CD14-positive monocyte (primary cell): ENCODE measurements around the gene SPSB2. TPM values are rescaled to one million over a fixed set of nuclear protein-coding genes. Genes with fewer than 3 reads are reported as not detected.
A peak's percentile ranks its signal among the peaks of the same experiment; 100 is the strongest.

ENCODE experiments used
- DNase-seq, 3 donors: peaks; one replicate each; pipeline ENCODE4 v3.0.0-alpha.2; 2011 to 2022
- H2AFZ ChIP-seq: 2 replicates; pipeline ENCODE4 v1.6.0; 2012; ENCODE audit warnings: mild to moderate bottlenecking, low read depth, low read length, inconsistent platforms; ENCODE audit not compliant: insufficient read depth, poor library complexity, severe bottlenecking
- H3K27ac ChIP-seq, 2 donors: 1 replicate in 1 of 2; 2 replicates in 1 of 2; pipeline ENCODE4 v1.5.1; 2012 to 2013; ENCODE audit warnings: low read length in 2 of 2, control low read depth in 1 of 2, inconsistent platforms in 1 of 2, low read depth in 1 of 2, mild to moderate bottlenecking in 1 of 2
- H3K27me3 ChIP-seq, 2 donors: one replicate each; pipeline versions ENCODE4 v1.6.0 to v1.6.1; 2011 to 2013; ENCODE audit warnings: low read length in 2 of 2; ENCODE audit not compliant: control insufficient read depth in 2 of 2, insufficient read depth in 2 of 2
- H3K36me3 ChIP-seq, 2 donors: replicated peaks in 1 of 2; 1 replicate in 1 of 2; 2 replicates in 1 of 2; pipeline versions ENCODE4 v1.5.1 to v1.6.1; 2012 to 2013; ENCODE audit warnings: low read length in 2 of 2, control low read depth in 1 of 2, inconsistent platforms in 1 of 2, mild to moderate bottlenecking in 1 of 2; ENCODE audit not compliant: insufficient read depth in 2 of 2, control insufficient read depth in 1 of 2
- H3K4me1 ChIP-seq, 2 donors: 1 replicate in 1 of 2; 2 replicates in 1 of 2; pipeline versions ENCODE4 v1.5.1 to v1.6.1; 2012 to 2013; ENCODE audit warnings: low read length in 2 of 2, control low read depth in 1 of 2, inconsistent platforms in 1 of 2, mild to moderate bottlenecking in 1 of 2, moderate library complexity in 1 of 2; ENCODE audit not compliant: insufficient read depth in 2 of 2, control insufficient read depth in 1 of 2
- H3K4me2 ChIP-seq: replicated peaks from 2 replicates; pipeline ENCODE3; 2012; ENCODE audit warnings: low read length, moderate library complexity, mild to moderate bottlenecking; ENCODE audit not compliant: poor library complexity, severe bottlenecking; ENCODE audit errors: extremely low read depth
- H3K4me3 ChIP-seq, 3 experiments: fragments of 200-600 bp in 1 of 3; sonication (generic) in 1 of 3; replicated peaks in 1 of 3; 1 replicate in 2 of 3; 2 replicates in 1 of 3; pipeline ENCODE4 v1.5.1; 2011 to 2013; ENCODE audit warnings: low read length in 3 of 3, mild to moderate bottlenecking in 3 of 3, control low read depth in 2 of 3, low read depth in 2 of 3, inconsistent platforms in 1 of 3, moderate library complexity in 1 of 3
- H3K79me2 ChIP-seq: 2 replicates; pipeline ENCODE4 v1.6.0; 2012; ENCODE audit warnings: mild to moderate bottlenecking, control low read depth, inconsistent platforms, low read length, moderate library complexity; ENCODE audit not compliant: insufficient read depth
- H3K9ac ChIP-seq: 2 replicates; pipeline ENCODE4 v1.6.0; 2017; ENCODE audit warnings: low read length, mild to moderate bottlenecking; ENCODE audit not compliant: insufficient read depth, poor library complexity, severe bottlenecking
- H3K9me3 ChIP-seq, 2 donors: replicated peaks in 1 of 2; 1 replicate in 1 of 2; 2 replicates in 1 of 2; pipeline versions ENCODE4 v1.5.1 to v1.6.1; 2012 to 2013; ENCODE audit warnings: low read length in 2 of 2, control low read depth in 1 of 2; ENCODE audit not compliant: control insufficient read depth in 1 of 2, insufficient read depth in 1 of 2
- H4K20me1 ChIP-seq: 2 replicates; pipeline ENCODE4 v1.6.0; 2012; ENCODE audit warnings: mild to moderate bottlenecking, low read length, control low read depth, moderate library complexity; ENCODE audit not compliant: insufficient read depth
- H3K27ac Mint-ChIP-seq, 7 donors: one replicate each; pipeline ENCODE4 v1.8.0; 2020; ENCODE audit warnings: mild to moderate bottlenecking in 7 of 7, mixed read lengths in 7 of 7, moderate library complexity in 6 of 7, inconsistent platforms in 2 of 7
- H3K27me3 Mint-ChIP-seq, 3 donors: one replicate each; pipeline ENCODE4 v1.8.0; 2021 to 2022; ENCODE audit warnings: low read depth in 3 of 3, mild to moderate bottlenecking in 3 of 3, mixed read lengths in 3 of 3, moderate library complexity in 3 of 3, inconsistent platforms in 1 of 3
- H3K36me3 Mint-ChIP-seq, 2 donors: one replicate each; pipeline ENCODE4 v1.8.0; 2020; ENCODE audit warnings: mixed read lengths in 2 of 2, inconsistent platforms in 1 of 2, mild to moderate bottlenecking in 1 of 2
- H3K4me1 Mint-ChIP-seq: one replicate; pipeline ENCODE4 v1.8.0; 2020; ENCODE audit warnings: mild to moderate bottlenecking, mixed read lengths
- H3K4me3 Mint-ChIP-seq, 2 donors: one replicate each; pipeline ENCODE4 v1.8.0; 2020; ENCODE audit warnings: mild to moderate bottlenecking in 2 of 2, mixed read lengths in 2 of 2, moderate library complexity in 1 of 2
- H3K9me3 Mint-ChIP-seq, 7 donors: one replicate each; pipeline ENCODE4 v1.8.0; 2020 to 2022; ENCODE audit warnings: mixed read lengths in 7 of 7, mild to moderate bottlenecking in 6 of 7, moderate library complexity in 6 of 7, inconsistent platforms in 2 of 7
- CTCF ChIP-seq: fragments of 200-600 bp; IDR thresholded peaks from one replicate; pipeline ENCODE4 v1.8.0; 2022; ENCODE audit warnings: antibody characterized with exemption, mild to moderate bottlenecking
- WGBS: methylation state at CpG from one replicate; pipeline ENCODE4 v1.1.5; 2013; ENCODE audit warnings: missing lambda C conversion rate; ENCODE audit not compliant: insufficient coverage; 5-methylcytosine and 5-hydroxymethylcytosine counted together
- intact Hi-C, 2 donors: fragments of 100-400 bp; cut with micrococcal nuclease; formaldehyde crosslinking; loops; one replicate each; pipeline versions ENCODE4 v1.15.0 to v1.15.1; 2023
- polyA plus RNA-seq, 3 donors: library from polyadenylated mRNA; depleted of rRNA in 1 of 3; unstranded in 2 of 3; stranded (reverse) in 1 of 3; fragments of 300-500 nt in 2 of 3; fragments of >200 nt in 1 of 3; fragmentation: Illumina TruSeq in 2 of 3; gene quantifications; 1 replicate in 2 of 3; 2 replicates in 1 of 3; pipeline ENCODE4 v1.2.3, GENCODE V29; 2012 to 2021

Gene SPSB2
- polyA plus RNA-seq, 3 donors, result 4.7 to 6.9 (median 6.6) TPM

- DNase-seq, result no peak
These were observed 34.2 kb downstream of the SPSB2 start for GRCh38 chr12:6838854-6839253.

GRCh38 chr12:6837370-6838060 is 35.6 kb downstream of the SPSB2 start:
- WGBS, result 97% methylated on average over 17 of the region's 26 CpGs
- H3K36me3 Mint-ChIP-seq, result no peaks in the 10 kb centered on the region
- Histone ChIP-seq H3K4me2 (no peak overlapping the region), H3K36me3 (no peaks in the 10 kb centered on the region), H2AFZ (no peak overlapping the region), H3K27me3 (no peaks in the 10 kb centered on the region), H4K20me1 (no peaks in the 10 kb centered on the region), H3K4me3 (no peak overlapping the region), H3K4me1 (peaks cover 3 to 4% of the 10 kb centered on the region in 2 donors), H3K9ac (no peak overlapping the region), H3K79me2 (no peaks in the 10 kb centered on the region), H3K9me3 (no peaks in the 10 kb centered on the region), H3K27ac (no peak overlapping the region)
- H3K9me3 Mint-ChIP-seq, result no peaks in the 10 kb centered on the region
- no peak for TF ChIP-seq CTCF
- H3K4me1 Mint-ChIP-seq, result no peaks in the 10 kb centered on the region
- intact Hi-C loops, result no loop called here
- no peak overlapping the region for H3K27ac Mint-ChIP-seq
- DNase-seq, result no peak
- H3K27me3 Mint-ChIP-seq, result no peaks in the 10 kb centered on the region
- H3K4me3 Mint-ChIP-seq, result no peak overlapping the region

More at GRCh38 chr12:6838854-6839253, 34.2 kb downstream of the SPSB2 start:
- Mint-ChIP-seq H3K36me3 (no peaks in the 10 kb centered on the region), H3K9me3 (no peaks in the 10 kb centered on the region), H3K4me1 (no peaks in the 10 kb centered on the region), H3K4me3 (no peak overlapping the region), H3K27ac (peak overlapping the region in 2 of 7 donors; percentile 20 to 78), H3K27me3 (peaks cover 0 to 4% (median 3%) of the 10 kb centered on the region in 3 donors)
- Histone ChIP-seq H3K4me1 (peaks cover 3 to 4% of the 10 kb centered on the region in 2 donors), H2AFZ (no peak overlapping the region), H4K20me1 (no peaks in the 10 kb centered on the region), H3K27me3 (no peaks in the 10 kb centered on the region), H3K4me2 (no peak overlapping the region), H3K27ac (no peak overlapping the region), H3K9me3 (no peaks in the 10 kb centered on the region), H3K36me3 (no peaks in the 10 kb centered on the region), H3K79me2 (no peaks in the 10 kb centered on the region), H3K9ac (no peak overlapping the region), H3K4me3 (no peak overlapping the region)
- intact Hi-C loops, result no loop called here
- no peak for TF ChIP-seq CTCF
- WGBS, result 96% methylated on average over 11 of the region's 16 CpGs
